ENCODE data around the gene SYNGAP1. TPM values are rescaled to one million over a fixed set of nuclear protein-coding genes. Genes with fewer than 3 reads are reported as not detected.

The SYNGAP1 gene
- total RNA-seq, 1 experiment from 2014 or later, result 77.6 TPM

GRCh38 chr6:33441457-33441856 lies 21.6 kb downstream of the SYNGAP1 start:
- TF ChIP-seq EZH2 (IDR thresholded peaks at IDR 0.05; ENCODE audit: borderline replicate concordance, low read depth, low read length, poor library complexity, severe bottlenecking) (no peak), CTCF (conservative IDR thresholded peaks at IDR 0.05; ENCODE audit: low read depth, low read length) (no peak)
- CTCF ChIA-PET, result no interaction called here
- Histone ChIP-seq H3K9me3 (ENCODE audit: low read depth, low read length, poor library complexity, severe bottlenecking) (no peaks in the 10 kb centered on the region), H3K36me3 (ENCODE audit: insufficient read depth, low read length, poor library complexity, severe bottlenecking) (peaks cover 61% of the 10 kb centered on the region), H3K27me3 (replicated peaks; ENCODE audit: insufficient read depth, low read depth, low read length, poor library complexity) (no peaks in the 10 kb centered on the region), H3K4me3 (ENCODE audit: low read depth, low read length, poor library complexity, severe bottlenecking) (no peak overlapping the region), H3K4me1 (ENCODE audit: insufficient read depth, low read length, poor library complexity, severe bottlenecking) (no peaks in the 10 kb centered on the region), H3K27ac (ENCODE audit: low read depth, low read length, poor library complexity, severe bottlenecking) (no peak overlapping the region)
- no peak for DNase-seq (ENCODE audit: low spot score)
- POLR2A ChIA-PET (ENCODE audit: low non-redundant PET), result no interaction called here
- BruUV-seq (replicated peaks), result no TSS peak
- intact Hi-C loops (cut with micrococcal nuclease; ENCODE audit: unreplicated experiment), result no loop called here

- intact Hi-C loops (cut with micrococcal nuclease; ENCODE audit: unreplicated experiment), result no loop called here
- ChIA-PET POLR2A (ENCODE audit: low non-redundant PET) (no interaction called here), CTCF (no interaction called here)
- BruUV-seq (replicated peaks), result no TSS peak
- H3K4me1 ChIP-seq (ENCODE audit: insufficient read depth, low read length, poor library complexity, severe bottlenecking), result no peaks in the 10 kb centered on the region
- no peaks in the 10 kb centered on the region for H3K9me3 ChIP-seq (ENCODE audit: low read depth, low read length, poor library complexity, severe bottlenecking)
- H3K4me3 ChIP-seq (ENCODE audit: low read depth, low read length, poor library complexity, severe bottlenecking), result no peak overlapping the region
- no peak overlapping the region for H3K27ac ChIP-seq (ENCODE audit: low read depth, low read length, poor library complexity, severe bottlenecking)
- H3K36me3 ChIP-seq (ENCODE audit: insufficient read depth, low read length, poor library complexity, severe bottlenecking), result peaks cover 53% of the 10 kb centered on the region
- TF ChIP-seq CTCF (conservative IDR thresholded peaks at IDR 0.05; ENCODE audit: low read depth, low read length) (no peak), EZH2 (IDR thresholded peaks at IDR 0.05; ENCODE audit: borderline replicate concordance, low read depth, low read length, poor library complexity, severe bottlenecking) (no peak)
- H3K27me3 ChIP-seq (replicated peaks; ENCODE audit: insufficient read depth, low read depth, low read length, poor library complexity), result no peaks in the 10 kb centered on the region
- DNase-seq (ENCODE audit: low spot score), result no peak
Observed at GRCh38 chr6:33442283-33442682, 22.4 kb downstream of the SYNGAP1 start.

GRCh38 chr6:33443025-33443424 lies 23.2 kb downstream of the SYNGAP1 start:
- CTCF ChIA-PET, result no interaction called here
- Histone ChIP-seq H3K4me3 (ENCODE audit: low read depth, low read length, poor library complexity, severe bottlenecking) (no peak overlapping the region), H3K36me3 (ENCODE audit: insufficient read depth, low read length, poor library complexity, severe bottlenecking) (peaks cover 51% of the 10 kb centered on the region), H3K27ac (ENCODE audit: low read depth, low read length, poor library complexity, severe bottlenecking) (no peak overlapping the region), H3K9me3 (ENCODE audit: low read depth, low read length, poor library complexity, severe bottlenecking) (no peaks in the 10 kb centered on the region), H3K4me1 (ENCODE audit: insufficient read depth, low read length, poor library complexity, severe bottlenecking) (no peaks in the 10 kb centered on the region), H3K27me3 (replicated peaks; ENCODE audit: insufficient read depth, low read depth, low read length, poor library complexity) (no peaks in the 10 kb centered on the region)
- intact Hi-C loops (cut with micrococcal nuclease; ENCODE audit: unreplicated experiment), result no loop called here
- no peak for TF ChIP-seq EZH2 (IDR thresholded peaks at IDR 0.05; ENCODE audit: borderline replicate concordance, low read depth, low read length, poor library complexity, severe bottlenecking)
- TF ChIP-seq CTCF (conservative IDR thresholded peaks at IDR 0.05; ENCODE audit: low read depth, low read length), result no peak
- POLR2A ChIA-PET (ENCODE audit: low non-redundant PET), result no interaction called here
- DNase-seq (ENCODE audit: low spot score), result no peak
- no TSS peak for BruUV-seq (replicated peaks)

All from A673 (cell line).